ENCODE data around the gene RGR. TPM values are rescaled to one million over a fixed set of nuclear protein-coding genes. Genes with fewer than 3 reads are reported as not detected.

Gene RGR
- total and polyA plus RNA-seq, 4 donors = 0.05 to 0.65 (median 0.31) TPM; not detected in 1

GRCh38 chr10:84201244-84201606, 43.6 kb upstream of the RGR start:
- Histone ChIP-seq H3K4me3 (no peak overlapping the region), H3K4me1 (ENCODE audit: control insufficient read depth in 5 of 5, insufficient read depth in 5 of 5, low read length in 5 of 5) (no peaks in the 10 kb centered on the region), H3K9me3 (ENCODE audit: control insufficient read depth in 4 of 4, insufficient read depth in 3 of 4, low read length in 3 of 4) (no peaks in the 10 kb centered on the region), H3K36me3 (ENCODE audit: control insufficient read depth in 4 of 4, insufficient read depth in 4 of 4, low read length in 4 of 4) (no peaks in the 10 kb centered on the region), H3K27me3 (ENCODE audit: control insufficient read depth in 3 of 3, insufficient read depth in 3 of 3, low read length in 2 of 3) (peaks cover 0 to 19% (median 1%) of the 10 kb centered on the region in 3 donors), H3K9ac (ENCODE audit: insufficient read depth in 1 of 2, low read length in 2 of 2) (no peak overlapping the region), H3K27ac (ENCODE audit: low read depth in 1 of 2, low read length in 1 of 2) (no peak overlapping the region)
- ATAC-seq (ENCODE audit: insufficient read depth, low FRiP score) (no peak), DNase-seq (peak in 1 of 3 donors; percentile 7)
- TF ChIP-seq CTCF (IDR thresholded peaks at IDR 0.05; ENCODE audit: control extremely low read depth, extremely low read depth) = no peak
- WGBS, 2 donors = 57 to 68% methylated on average over 6 of the region's 6 CpGs

DNA sequence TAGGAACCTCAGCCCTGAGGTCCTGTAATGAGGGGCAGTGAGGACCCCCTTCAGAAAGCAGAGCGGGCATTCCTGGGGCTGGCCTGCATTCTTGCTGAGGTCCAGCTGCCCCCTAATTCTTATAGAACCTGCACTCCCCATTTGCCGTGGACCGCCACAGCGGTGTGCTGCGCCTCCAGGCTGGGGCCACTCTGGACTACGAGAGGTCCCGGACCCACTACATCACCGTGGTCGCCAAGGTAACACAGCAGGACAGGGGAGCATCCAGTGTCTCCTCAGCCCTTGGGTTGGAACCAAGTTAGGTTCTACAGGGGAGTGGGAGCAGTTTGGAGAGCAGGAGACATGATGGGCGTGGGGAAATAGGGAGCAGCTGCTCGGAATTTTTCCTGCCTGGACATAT, 43.2 kb upstream of the RGR start:
- Histone ChIP-seq H3K9ac (ENCODE audit: insufficient read depth in 1 of 2, low read length in 2 of 2) (no peak overlapping the region), H3K4me1 (ENCODE audit: control insufficient read depth in 5 of 5, insufficient read depth in 5 of 5, low read length in 5 of 5) (no peaks in the 10 kb centered on the region), H3K36me3 (ENCODE audit: control insufficient read depth in 4 of 4, insufficient read depth in 4 of 4, low read length in 4 of 4) (no peaks in the 10 kb centered on the region), H3K9me3 (ENCODE audit: control insufficient read depth in 4 of 4, insufficient read depth in 3 of 4, low read length in 3 of 4) (no peaks in the 10 kb centered on the region), H3K4me3 (no peak overlapping the region), H3K27ac (ENCODE audit: low read depth in 1 of 2, low read length in 1 of 2) (no peak overlapping the region), H3K27me3 (ENCODE audit: control insufficient read depth in 3 of 3, insufficient read depth in 3 of 3, low read length in 2 of 3) (peaks cover 0 to 15% (median 0%) of the 10 kb centered on the region in 3 donors)
- 88 to 93% methylated on average over 11 of the region's 11 CpGs for WGBS, 2 donors
- no peak for TF ChIP-seq CTCF (IDR thresholded peaks at IDR 0.05; ENCODE audit: control extremely low read depth, extremely low read depth)
- no peak for ATAC-seq (ENCODE audit: insufficient read depth, low FRiP score)
- no peak for DNase-seq

GRCh38 chr10:84202349-84202748, 42.5 kb upstream of the RGR start:
- H3K27me3 ChIP-seq (ENCODE audit: control insufficient read depth in 3 of 3, insufficient read depth in 3 of 3, low read length in 2 of 3) = peaks cover 0 to 10% (median 0%) of the 10 kb centered on the region in 3 donors
- WGBS, 2 donors = 82 to 84% methylated on average over 5 of the region's 5 CpGs
- H3K36me3 ChIP-seq (ENCODE audit: control insufficient read depth in 4 of 4, insufficient read depth in 4 of 4, low read length in 4 of 4) = no peaks in the 10 kb centered on the region
- no peak overlapping the region for H3K4me3 ChIP-seq
- H3K9ac ChIP-seq (ENCODE audit: insufficient read depth in 1 of 2, low read length in 2 of 2) = no peak overlapping the region
- TF ChIP-seq CTCF (IDR thresholded peaks at IDR 0.05; ENCODE audit: control extremely low read depth, extremely low read depth) = no peak
- H3K27ac ChIP-seq (ENCODE audit: low read depth in 1 of 2, low read length in 1 of 2) = no peak overlapping the region
- H3K4me1 ChIP-seq (ENCODE audit: control insufficient read depth in 5 of 5, insufficient read depth in 5 of 5, low read length in 5 of 5) = no peaks in the 10 kb centered on the region
- ATAC-seq (ENCODE audit: insufficient read depth, low FRiP score) (no peak), DNase-seq (peak in 1 of 3 donors; percentile 4)
- H3K9me3 ChIP-seq (ENCODE audit: control insufficient read depth in 4 of 4, insufficient read depth in 3 of 4, low read length in 3 of 4) = no peaks in the 10 kb centered on the region

GRCh38 chr10:84204122-84204521, 40.7 kb upstream of the RGR start:
- Histone ChIP-seq H3K36me3 (ENCODE audit: control insufficient read depth in 4 of 4, insufficient read depth in 4 of 4, low read length in 4 of 4) (no peaks in the 10 kb centered on the region), H3K4me3 (no peak overlapping the region), H3K27ac (ENCODE audit: low read depth in 1 of 2, low read length in 1 of 2) (no peak overlapping the region), H3K27me3 (ENCODE audit: control insufficient read depth in 3 of 3, insufficient read depth in 3 of 3, low read length in 2 of 3) (peaks cover 0 to 6% (median 0%) of the 10 kb centered on the region in 3 donors), H3K4me1 (ENCODE audit: control insufficient read depth in 5 of 5, insufficient read depth in 5 of 5, low read length in 5 of 5) (no peaks in the 10 kb centered on the region), H3K9ac (ENCODE audit: insufficient read depth in 1 of 2, low read length in 2 of 2) (no peak overlapping the region), H3K9me3 (ENCODE audit: control insufficient read depth in 4 of 4, insufficient read depth in 3 of 4, low read length in 3 of 4) (peaks cover 0 to 2% (median 0%) of the 10 kb centered on the region in 4 donors)
- DNase-seq (no peak), ATAC-seq (ENCODE audit: insufficient read depth, low FRiP score) (no peak)
- 83 to 94% methylated on average over 4 of the region's 4 CpGs for WGBS, 2 donors
- TF ChIP-seq CTCF (IDR thresholded peaks at IDR 0.05; ENCODE audit: control extremely low read depth, extremely low read depth) = no peak
